Activated CD4-positive, alpha-beta T cell treated with anti-CD3 and anti-CD28 coated beads, Interleukin-2, amount 10 ng/mL, durations not matched to agents 24 days and 14 days (primary cell): ENCODE data around the gene ZSCAN5C. TPM values are rescaled to one million over a fixed set of nuclear protein-coding genes. Genes with fewer than 3 reads are reported as not detected.
"Not testable (repeated sequence)": the region's sequence is repeated elsewhere in the genome, so short reads cannot be mapped to it uniquely, and the experiment has no call there.

Experiments used
- DNase-seq: peaks from one replicate; pipeline ENCODE4 v3.0.0; 2022
- H3K27ac Mint-ChIP-seq: one replicate; pipeline ENCODE4 v1.8.0; 2022; ENCODE audit warnings: mild to moderate bottlenecking, mixed read lengths
- H3K27me3 Mint-ChIP-seq: one replicate; pipeline ENCODE4 v1.8.0; 2022; ENCODE audit warnings: mixed read lengths
- H3K36me3 Mint-ChIP-seq: one replicate; pipeline ENCODE4 v1.8.0; 2022; ENCODE audit warnings: low read depth, mild to moderate bottlenecking, mixed read lengths
- H3K4me1 Mint-ChIP-seq: one replicate; pipeline ENCODE4 v1.8.0; 2021; ENCODE audit warnings: mixed read lengths
- H3K4me3 Mint-ChIP-seq: one replicate; pipeline ENCODE4 v1.8.0; 2022; ENCODE audit warnings: mild to moderate bottlenecking, moderate library complexity, mixed read lengths
- H3K9me3 Mint-ChIP-seq: one replicate; pipeline ENCODE4 v1.8.0; 2021; ENCODE audit warnings: mixed read lengths
- intact Hi-C: fragments of 100-400 bp; cut with micrococcal nuclease; formaldehyde crosslinking; loops from one replicate; pipeline ENCODE4 v1.15.1; 2023
- total RNA-seq: library from RNA; stranded (reverse); gene quantifications from 2 replicates; pipeline ENCODE4 v1.2.3, GENCODE V29; 2022

Gene ZSCAN5C
- total RNA-seq, 1 donor from 2014 or later, result not detected

DNA sequence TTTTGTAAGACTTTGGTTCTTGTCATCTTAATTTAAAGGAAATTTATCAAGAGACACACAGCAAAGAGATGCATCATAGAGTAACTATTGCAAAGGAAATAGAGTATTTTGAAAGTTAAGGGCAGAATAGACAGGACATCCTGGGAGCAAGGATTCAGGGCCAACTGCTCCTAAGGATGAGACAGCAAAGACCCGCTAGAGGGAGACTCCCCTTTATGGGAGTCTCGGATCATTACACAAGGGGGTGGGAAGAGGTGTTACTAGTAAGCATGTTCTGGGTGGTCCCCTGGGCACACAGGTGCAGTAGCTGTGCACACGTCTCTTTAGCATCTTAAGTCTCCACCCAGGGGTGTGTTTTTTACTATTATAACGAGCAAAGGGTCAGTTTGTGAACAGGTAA lies 9.6 kb downstream of the ZSCAN5C start:
- no peak overlapping the region for H3K27ac Mint-ChIP-seq
- H3K4me3 Mint-ChIP-seq, result no peak overlapping the region
- H3K27me3 Mint-ChIP-seq, result peaks cover under 1% of the 10 kb centered on the region
- intact Hi-C loops, result no loop called here
- no peaks in the 10 kb centered on the region for H3K9me3 Mint-ChIP-seq
- no peaks in the 10 kb centered on the region for H3K4me1 Mint-ChIP-seq
- H3K36me3 Mint-ChIP-seq, result no peaks in the 10 kb centered on the region
- no peak for DNase-seq

DNA sequence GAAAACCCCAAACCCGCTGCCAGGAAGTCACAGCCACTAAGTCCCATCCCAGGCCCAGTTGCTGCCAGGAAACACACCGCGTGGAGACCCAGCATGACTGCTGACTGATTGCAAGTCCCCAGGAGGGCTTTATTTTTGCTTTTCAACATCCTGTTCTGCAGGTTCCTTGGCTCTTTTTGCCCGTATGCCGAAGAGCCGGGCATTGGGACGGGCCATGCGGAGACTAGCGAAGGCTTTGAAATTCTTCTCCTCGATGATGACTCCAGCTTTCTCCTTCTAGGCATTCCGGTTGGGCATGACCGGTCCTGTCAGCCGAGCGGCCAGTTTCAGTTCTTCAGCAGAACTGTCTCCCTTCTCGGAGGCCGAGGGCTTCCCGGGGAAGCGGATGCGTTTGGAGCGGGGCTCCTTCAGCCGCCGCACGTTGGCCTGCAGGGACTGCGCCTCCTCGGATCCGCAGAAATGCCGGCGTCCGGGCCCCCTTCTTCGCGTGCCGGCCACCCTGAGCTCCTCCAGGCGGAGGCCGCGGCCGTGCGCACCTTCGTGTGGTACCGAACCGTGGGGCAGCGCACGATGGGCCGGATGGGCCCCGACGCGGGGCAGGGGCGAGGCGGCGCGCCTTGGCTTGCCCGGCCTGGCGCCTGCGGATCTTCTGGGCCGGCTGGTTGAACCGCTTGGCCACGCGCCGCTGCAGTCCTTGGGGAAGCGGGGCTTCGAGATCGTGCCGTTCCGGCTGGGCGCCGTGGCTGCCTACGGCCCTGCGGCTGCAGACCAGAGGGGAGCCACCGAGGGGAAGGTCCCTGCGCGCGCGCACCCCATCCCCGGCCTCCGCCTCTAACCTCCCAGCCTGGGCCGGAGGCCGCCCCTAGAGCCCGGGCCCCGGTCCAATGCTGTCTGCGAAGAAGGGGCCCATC lies 15.2 kb downstream of the ZSCAN5C start:
- DNase-seq, result peak; percentile 57
- Mint-ChIP-seq H3K9me3 (no peaks in the 10 kb centered on the region), H3K27ac (no peak overlapping the region), H3K4me3 (peak overlapping the region; percentile 34), H3K4me1 (peaks cover 4% of the 10 kb centered on the region), H3K36me3 (no peaks in the 10 kb centered on the region), H3K27me3 (peaks cover 7% of the 10 kb centered on the region)
- intact Hi-C loops, result no loop called here

DNA sequence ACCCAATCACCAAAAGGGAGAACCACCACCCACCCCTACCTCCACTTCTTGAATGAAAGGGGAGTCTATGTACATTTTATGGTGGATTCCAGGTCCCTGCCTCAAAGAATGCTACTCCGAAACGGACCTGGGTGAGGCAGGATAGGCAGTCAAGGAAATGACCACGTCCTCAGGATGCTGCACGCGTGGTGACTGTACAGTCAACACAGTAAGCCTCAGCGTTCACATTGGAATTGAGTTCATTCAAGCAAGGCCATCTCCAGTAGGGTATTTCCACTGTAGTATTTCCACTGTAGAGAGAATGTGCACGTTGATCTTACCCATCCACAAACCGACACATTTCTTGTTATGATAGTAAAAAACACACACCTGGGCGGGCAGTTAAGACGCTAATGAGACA lies 16.9 kb downstream of the ZSCAN5C start:
- Mint-ChIP-seq H3K36me3 (no peaks in the 10 kb centered on the region), H3K27ac (no peak overlapping the region), H3K4me3 (no peak overlapping the region), H3K9me3 (no peaks in the 10 kb centered on the region), H3K27me3 (peaks cover 7% of the 10 kb centered on the region), H3K4me1 (peaks cover 4% of the 10 kb centered on the region)
- DNase-seq, result no peak
- intact Hi-C loops, result no loop called here

DNA sequence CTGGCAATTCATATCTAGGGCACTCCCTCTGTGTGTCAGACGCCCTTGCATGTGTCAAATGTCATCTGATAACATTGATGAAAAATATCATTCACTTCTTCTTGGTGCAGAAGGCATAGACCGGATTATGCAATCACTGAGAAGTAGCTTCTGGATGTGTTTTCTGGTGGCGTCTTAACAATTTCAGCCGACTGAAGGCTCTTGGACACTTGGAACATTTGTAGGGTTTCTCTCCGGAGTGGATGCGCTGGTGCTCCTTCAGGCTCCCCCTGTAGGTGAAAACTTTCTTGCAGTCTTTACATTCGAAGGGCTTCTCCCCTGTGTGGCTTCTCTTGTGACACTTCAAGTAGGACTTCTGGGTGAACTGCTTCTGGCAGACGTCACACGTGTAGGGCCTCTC lies 19.4 kb downstream of the ZSCAN5C start:
- H3K27me3 Mint-ChIP-seq, H3K36me3 Mint-ChIP-seq, H3K9me3 Mint-ChIP-seq, H3K4me1 Mint-ChIP-seq, H3K27ac Mint-ChIP-seq, DNase-seq, intact Hi-C loops, H3K4me3 Mint-ChIP-seq: not testable (repeated sequence)

DNA sequence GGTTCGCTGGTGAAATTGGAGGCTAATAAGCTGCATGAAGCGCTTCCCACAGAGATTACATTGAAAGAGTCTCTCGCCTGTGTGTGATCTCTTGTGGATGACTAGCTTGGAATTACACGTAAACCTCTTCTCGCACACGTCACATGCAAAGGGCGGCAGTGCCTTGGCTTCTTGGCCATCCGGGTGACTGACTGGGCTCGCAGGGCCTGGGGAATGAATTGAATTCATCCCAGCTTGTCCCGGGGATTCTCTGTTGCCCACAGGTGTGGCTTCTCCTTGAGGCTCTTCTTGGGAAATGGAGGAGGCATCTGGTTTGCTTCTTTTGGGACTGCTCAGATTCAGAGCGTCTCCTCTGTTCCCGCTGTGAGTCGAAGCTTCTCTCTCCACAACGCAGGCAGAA lies 19.8 kb downstream of the ZSCAN5C start:
- DNase-seq, result no peak
- H3K27ac Mint-ChIP-seq, result no peak overlapping the region
- intact Hi-C loops, result no loop called here
- H3K9me3 Mint-ChIP-seq, result no peaks in the 10 kb centered on the region
- H3K4me1 Mint-ChIP-seq, result peaks cover 4% of the 10 kb centered on the region
- no peak overlapping the region for H3K4me3 Mint-ChIP-seq
- H3K27me3 Mint-ChIP-seq, result peaks cover 5% of the 10 kb centered on the region
- no peaks in the 10 kb centered on the region for H3K36me3 Mint-ChIP-seq

DNA sequence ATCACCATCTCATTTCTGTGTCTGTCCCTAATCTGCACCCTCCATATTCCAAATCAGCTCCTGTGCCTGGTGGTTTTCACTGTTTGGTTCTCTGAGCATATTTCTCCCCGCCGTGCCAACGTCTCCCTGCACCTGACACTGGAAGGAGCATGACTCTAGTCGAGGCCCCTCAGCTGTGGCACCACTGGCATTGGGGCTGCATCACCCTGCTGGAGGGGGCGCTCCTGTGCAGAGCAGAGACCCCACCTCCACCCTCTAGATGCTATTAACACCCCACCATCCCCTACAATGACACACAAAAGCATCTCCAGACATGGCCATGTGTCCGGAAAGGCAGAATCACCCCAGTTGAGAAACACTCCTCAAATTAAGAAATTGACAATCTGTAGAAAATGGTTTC lies 20.8 kb downstream of the ZSCAN5C start:
- H3K9me3 Mint-ChIP-seq, result no peaks in the 10 kb centered on the region
- intact Hi-C loops, result no loop called here
- peaks cover 3% of the 10 kb centered on the region for H3K27me3 Mint-ChIP-seq
- no peaks in the 10 kb centered on the region for H3K36me3 Mint-ChIP-seq
- H3K27ac Mint-ChIP-seq, result no peak overlapping the region
- H3K4me1 Mint-ChIP-seq, result peaks cover 4% of the 10 kb centered on the region
- H3K4me3 Mint-ChIP-seq, result no peak overlapping the region
- DNase-seq, result no peak

DNA sequence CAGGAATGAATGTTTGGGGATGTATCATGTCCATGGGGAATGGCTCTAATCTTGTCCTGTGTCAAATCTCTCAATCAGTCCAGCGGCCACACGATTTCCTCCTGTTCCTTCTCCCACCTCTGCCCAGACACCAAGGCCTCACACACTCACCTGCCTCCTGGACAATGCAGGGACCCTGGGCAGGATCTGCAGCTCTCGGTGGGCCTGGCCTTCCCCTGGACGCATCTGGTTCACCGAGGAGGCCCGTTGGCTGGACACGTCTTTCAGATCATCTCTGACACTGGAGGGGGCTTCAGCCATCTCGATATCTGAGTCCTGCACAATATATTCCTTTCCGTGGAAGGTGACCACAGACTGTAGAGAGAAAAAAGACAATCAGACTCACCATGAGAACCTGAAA lies 21.4 kb downstream of the ZSCAN5C start:
- H3K27ac Mint-ChIP-seq, result no peak overlapping the region
- H3K4me1 Mint-ChIP-seq, result peaks cover 2% of the 10 kb centered on the region
- intact Hi-C loops, result no loop called here

DNA sequence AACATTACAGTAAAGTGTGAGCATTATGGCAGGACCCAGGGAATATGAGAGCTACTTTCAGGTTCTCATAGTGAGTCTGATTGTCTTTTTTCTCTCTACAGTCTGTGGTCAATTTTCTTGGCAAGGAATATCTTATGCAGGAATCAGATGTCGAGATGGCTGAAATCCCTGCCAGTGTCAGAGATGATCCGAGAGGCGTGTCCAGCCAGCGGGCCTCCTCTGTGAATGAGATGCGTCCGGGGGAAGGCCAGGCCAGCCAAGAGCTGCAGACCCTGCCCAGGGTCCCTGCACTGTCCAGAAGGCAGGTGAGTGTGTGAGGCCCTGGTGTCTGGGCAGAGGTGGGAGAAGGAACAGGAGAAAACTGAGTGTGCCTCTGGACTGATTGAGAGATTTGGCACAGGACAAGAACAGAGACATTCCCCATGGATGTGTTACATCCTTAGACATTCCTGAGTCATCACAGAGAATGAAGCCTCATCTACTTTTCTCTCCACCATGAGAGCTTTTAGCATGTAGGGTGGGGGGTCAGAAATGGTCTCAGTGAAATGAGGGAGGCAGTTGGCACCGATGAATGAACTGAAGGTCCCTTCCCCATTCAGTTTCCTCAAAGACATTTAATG lies 43.2 kb downstream of the ZSCAN5C start:
- Mint-ChIP-seq H3K4me3 (no peak overlapping the region), H3K9me3 (no peaks in the 10 kb centered on the region), H3K27me3 (no peaks in the 10 kb centered on the region), H3K27ac (no peak overlapping the region), H3K36me3 (no peaks in the 10 kb centered on the region), H3K4me1 (no peaks in the 10 kb centered on the region)
- intact Hi-C loops, result no loop called here
- DNase-seq, result no peak

More for the DNA sequence above, 21.4 kb downstream of the ZSCAN5C start:
- no peak for DNase-seq
- H3K9me3 Mint-ChIP-seq, result no peaks in the 10 kb centered on the region
- no peak overlapping the region for H3K4me3 Mint-ChIP-seq
- H3K27me3 Mint-ChIP-seq, result no peaks in the 10 kb centered on the region
- no peaks in the 10 kb centered on the region for H3K36me3 Mint-ChIP-seq

DNA sequence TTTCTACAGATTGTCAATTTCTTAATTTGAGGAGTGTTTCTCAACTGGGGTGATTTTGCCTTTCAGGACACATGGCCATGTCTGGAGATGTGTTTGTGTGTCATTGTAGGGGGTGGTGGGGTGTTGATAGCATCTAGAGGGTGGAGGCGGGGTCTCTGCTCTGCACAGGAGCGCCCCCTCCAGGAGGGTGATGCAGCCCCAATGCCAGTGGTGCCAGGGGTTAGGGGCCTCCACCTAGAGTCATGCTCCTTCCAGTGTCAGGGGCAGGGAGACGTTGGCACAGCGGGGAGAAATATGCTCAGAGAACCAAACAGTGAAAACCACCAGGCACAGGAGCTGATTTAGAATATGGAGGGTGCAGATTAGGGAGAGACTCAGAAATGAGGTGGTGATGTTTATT lies 43.7 kb downstream of the ZSCAN5C start:
- H3K9me3 Mint-ChIP-seq, H3K27me3 Mint-ChIP-seq, H3K36me3 Mint-ChIP-seq, H3K4me3 Mint-ChIP-seq, H3K27ac Mint-ChIP-seq, intact Hi-C loops, H3K4me1 Mint-ChIP-seq, DNase-seq: not testable (repeated sequence)

DNA sequence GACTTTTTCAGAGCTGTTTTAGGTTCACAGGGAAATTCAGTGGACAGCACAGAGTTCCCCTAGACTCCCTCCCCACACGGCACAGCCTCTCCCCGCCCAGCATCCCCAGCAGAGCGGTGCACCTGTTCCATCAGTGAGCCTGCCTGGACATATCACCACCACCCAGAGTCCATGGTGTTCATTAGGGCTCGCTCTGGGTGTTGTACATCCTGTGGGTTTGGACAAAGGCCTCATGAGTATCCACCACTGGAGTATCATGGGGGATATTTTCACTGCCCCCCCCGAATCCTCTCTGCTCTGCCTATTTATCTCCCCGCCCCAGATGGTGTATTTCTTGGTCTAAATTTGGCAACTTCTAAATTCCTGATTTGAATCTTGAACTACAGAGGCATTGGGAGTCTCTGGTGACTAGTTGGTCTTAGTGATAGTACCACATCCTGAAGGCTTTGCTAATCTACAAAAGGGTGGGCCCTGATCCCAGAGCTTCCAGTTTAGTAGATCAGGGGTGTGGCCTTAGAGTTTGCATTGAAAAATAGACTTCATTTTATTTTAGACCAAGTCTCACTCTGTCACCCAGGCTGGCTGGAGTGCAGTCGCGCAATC lies 46.8 kb downstream of the ZSCAN5C start:
- H3K9me3 Mint-ChIP-seq, H3K4me3 Mint-ChIP-seq, H3K27me3 Mint-ChIP-seq, H3K27ac Mint-ChIP-seq, H3K4me1 Mint-ChIP-seq, H3K36me3 Mint-ChIP-seq, DNase-seq, intact Hi-C loops: not testable (repeated sequence)

DNA sequence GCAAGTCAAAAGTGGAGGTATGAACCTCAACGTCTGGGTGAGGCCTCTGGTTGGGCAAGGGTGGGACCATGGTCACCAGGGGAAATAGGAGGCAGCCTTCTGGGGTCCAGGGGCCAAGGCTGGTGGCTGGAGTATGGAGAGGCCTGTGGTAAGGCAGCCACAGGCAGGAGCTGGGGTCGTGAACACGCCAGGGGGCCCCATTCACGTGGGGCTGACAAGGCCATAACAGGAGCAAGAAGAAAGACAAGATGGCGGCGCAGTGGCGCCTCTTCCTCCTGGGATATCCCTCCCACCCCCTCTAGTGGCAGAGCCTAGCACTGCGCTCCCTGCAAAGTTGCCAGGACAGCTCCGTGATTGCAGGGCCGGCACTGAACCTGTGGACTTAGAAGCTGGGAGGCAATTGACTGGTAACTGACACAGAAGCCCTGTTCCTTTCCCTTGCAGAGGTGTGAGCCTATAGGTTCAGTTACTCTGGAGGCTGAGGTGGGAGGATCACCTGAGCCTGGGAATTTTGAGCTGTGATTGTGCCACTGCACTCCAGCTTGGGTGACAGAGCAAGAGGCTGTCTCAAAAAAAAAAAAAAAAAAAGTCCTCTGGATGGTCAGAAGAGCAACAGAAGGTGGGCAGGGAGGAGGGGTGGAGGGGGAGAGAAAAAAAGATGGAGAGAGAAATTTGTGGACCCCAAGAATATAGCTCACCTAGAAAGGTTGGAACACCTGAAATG lies 50.8 kb downstream of the ZSCAN5C start:
- no peak overlapping the region for H3K27ac Mint-ChIP-seq
- H3K27me3 Mint-ChIP-seq, result no peaks in the 10 kb centered on the region
- peak; percentile 91 for DNase-seq
- H3K4me1 Mint-ChIP-seq, result no peaks in the 10 kb centered on the region
- peaks cover 9% of the 10 kb centered on the region for H3K9me3 Mint-ChIP-seq
- intact Hi-C loops, result loop anchor here (1.0 to 5.0 kb wide), 4 partner anchors 80 to 186 kb away; no protein-coding TSS in a partner anchor
- no peaks in the 10 kb centered on the region for H3K36me3 Mint-ChIP-seq
- no peak overlapping the region for H3K4me3 Mint-ChIP-seq

DNA sequence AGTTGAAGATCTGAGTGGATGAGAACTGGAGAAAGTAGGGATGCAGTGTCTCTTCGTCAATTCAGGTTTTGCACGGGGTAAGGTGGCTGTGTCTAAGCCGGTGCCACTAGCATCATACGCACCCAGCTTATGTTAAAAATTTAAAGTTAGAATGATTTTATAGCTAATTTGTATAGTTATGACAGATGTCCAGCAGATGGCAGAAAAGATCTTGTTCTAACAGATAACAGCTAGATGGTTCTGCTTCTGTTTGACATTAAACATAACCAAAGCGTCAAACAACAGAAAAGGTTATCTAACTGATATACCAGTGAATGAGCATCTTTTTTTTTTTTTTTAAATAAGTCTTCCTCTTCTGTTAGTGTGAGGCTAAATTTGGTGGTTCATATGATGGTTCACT lies 51.7 kb downstream of the ZSCAN5C start:
- intact Hi-C loops, result loop anchor here (1.0 to 5.0 kb wide), 4 partner anchors 80 to 186 kb away; no protein-coding TSS in a partner anchor
- Mint-ChIP-seq H3K27ac (no peak overlapping the region), H3K4me3 (no peak overlapping the region), H3K27me3 (no peaks in the 10 kb centered on the region), H3K36me3 (no peaks in the 10 kb centered on the region), H3K9me3 (peaks cover 9% of the 10 kb centered on the region), H3K4me1 (no peaks in the 10 kb centered on the region)
- DNase-seq, result peak; percentile 63

DNA sequence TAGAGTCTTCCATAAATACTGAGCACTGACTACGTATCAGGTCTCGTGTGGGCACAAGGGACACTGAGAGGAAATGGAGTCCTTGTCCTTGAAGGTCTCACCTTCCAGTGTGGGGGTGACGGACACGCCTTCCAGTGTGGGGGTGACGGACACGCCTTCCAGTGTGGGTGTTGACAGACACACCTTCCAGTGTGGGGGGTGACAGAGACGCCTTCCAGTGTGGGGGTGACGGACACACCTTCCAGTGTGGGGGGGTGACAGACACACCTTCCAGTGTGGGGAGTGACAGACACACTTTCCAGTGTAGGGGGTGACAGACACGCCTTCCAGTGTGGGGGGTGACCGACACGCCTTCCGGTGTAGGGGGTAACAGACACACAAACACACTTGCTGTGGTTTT lies 56.2 kb downstream of the ZSCAN5C start:
- no peaks in the 10 kb centered on the region for H3K4me1 Mint-ChIP-seq
- DNase-seq, result no peak
- no peak overlapping the region for H3K4me3 Mint-ChIP-seq
- no peaks in the 10 kb centered on the region for H3K9me3 Mint-ChIP-seq
- intact Hi-C loops, result no loop called here
- H3K27ac Mint-ChIP-seq, result no peak overlapping the region
- H3K27me3 Mint-ChIP-seq, result no peaks in the 10 kb centered on the region
- no peaks in the 10 kb centered on the region for H3K36me3 Mint-ChIP-seq
